ENCODE data around the gene EHMT1. TPM values are rescaled to one million over a fixed set of nuclear protein-coding genes. Genes with fewer than 3 reads are reported as not detected.

EHMT1 gene
- total RNA-seq, 4 donors from 2014 or later = 57.6 to 103 (median 76.8) TPM

DNA sequence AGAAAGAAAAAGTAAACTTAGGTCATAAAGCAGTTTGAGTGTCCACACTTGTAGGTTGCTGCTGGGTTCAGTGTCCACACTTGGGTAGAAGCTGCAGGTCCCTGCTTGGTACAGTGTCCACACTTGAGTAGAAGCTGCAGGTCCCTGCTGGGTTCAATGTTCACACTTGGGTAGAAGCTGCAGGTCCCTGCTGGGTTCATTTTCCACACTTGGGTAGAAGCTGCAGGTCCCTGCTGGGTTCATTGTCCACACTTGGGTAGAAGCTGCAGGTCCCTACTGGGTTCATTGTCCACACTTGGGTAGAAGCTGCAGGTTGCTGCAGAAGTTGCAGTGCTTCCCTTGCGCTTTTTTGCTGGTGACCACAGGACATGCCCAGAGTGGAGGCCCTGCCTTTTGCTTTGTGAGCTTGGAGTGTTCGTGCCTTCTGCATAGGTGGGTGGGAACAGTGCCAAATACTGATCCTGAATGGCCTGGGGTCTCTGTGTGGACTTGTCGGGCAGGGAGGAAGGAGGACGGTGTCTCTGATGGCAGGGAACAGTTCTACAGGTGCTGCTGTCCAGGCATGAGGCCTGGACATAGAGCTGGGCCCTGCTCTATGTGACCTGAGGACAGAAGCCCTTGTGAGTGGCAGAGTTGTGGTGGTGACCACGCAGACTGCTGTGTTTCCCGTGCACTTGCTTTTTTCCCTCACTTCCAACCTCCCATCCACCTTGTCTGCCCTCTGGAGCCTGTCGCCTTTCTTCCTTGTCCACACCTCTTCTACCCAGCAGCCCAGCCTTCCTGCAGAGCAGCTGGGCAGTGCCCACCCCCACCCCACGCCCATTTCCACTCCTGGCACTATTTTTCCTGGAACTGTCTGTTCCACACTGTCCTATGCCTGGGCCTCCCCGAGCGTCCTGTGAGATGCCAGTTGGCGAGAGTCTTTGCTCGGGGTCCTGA, 120.8 kb downstream of the EHMT1 start:
- DNase-seq (ENCODE audit: low spot score) (no peak), ATAC-seq (ENCODE audit: low FRiP score) (no peak)
- TF ChIP-seq CTCF (IDR thresholded peaks at IDR 0.05) = no peak

DNA sequence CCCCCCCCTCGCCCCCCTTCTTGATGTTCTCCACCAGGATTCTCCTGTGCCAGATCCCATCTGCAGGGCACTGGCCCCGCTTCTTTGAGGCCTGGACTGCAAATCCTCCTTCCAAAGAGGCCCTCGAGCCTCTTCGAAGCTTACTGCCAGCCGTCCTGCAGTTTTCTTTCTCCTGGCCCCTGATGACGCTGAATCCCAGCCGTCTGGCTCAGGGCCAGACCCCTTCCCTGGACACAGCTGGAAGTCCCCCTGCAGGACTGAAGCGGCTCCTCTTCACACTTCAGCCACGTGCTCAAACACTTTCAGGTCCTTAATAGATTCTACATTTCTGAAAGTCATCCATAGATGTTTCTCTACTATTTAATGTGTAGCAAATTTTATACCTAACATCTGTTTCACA, 121.5 kb downstream of the EHMT1 start:
- DNase-seq (ENCODE audit: low spot score) (no peak), ATAC-seq (ENCODE audit: low FRiP score) (no peak)
- no peak for TF ChIP-seq CTCF (IDR thresholded peaks at IDR 0.05)

DNA sequence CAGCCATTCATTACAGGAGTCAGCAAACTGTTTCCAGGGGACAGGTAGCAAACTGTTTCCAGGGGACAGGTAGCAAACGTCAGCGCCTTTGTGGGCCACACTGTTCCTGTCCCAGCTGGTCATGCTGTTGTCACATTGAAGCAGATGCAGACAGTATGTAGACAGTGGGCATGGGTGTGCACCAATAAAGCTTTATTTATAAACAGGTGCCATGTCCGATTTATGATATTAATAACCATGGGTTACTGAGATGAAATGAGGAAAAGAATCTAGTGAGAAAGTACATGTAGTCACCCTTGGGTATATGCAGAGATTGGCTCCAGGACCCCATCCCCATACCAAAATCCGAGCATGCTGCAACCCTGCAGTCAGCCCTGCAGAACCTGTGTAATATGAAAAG, 122.5 kb downstream of the EHMT1 start:
- no peak for DNase-seq (ENCODE audit: low spot score)
- no peak for TF ChIP-seq CTCF (IDR thresholded peaks at IDR 0.05)
- no peak for ATAC-seq (ENCODE audit: low FRiP score)

DNA sequence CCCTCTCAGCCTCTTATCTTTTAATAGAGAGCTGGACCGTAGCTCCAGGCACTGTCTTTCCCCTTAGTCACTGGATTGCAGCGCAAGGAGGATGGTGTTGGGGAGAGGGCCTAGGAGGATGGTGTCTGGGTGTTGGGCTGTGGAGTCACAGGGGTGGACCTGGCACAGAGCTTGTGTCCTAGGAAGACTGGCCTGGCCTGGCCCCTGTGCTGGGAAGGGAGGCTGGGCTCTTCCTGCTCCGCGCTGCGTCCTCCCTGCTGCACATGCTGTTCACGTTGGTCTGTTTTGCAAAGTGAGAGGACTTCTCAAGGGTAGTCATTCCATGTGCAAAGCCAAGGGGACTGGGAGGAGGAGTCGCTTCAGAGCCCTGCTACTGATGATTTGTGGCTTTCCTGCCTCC, 123.9 kb downstream of the EHMT1 start:
- ATAC-seq (ENCODE audit: low FRiP score) (no peak), DNase-seq (ENCODE audit: low spot score) (no peak)
- no peak for TF ChIP-seq CTCF (IDR thresholded peaks at IDR 0.05)

GRCh38 chr9:137743695-137744094, 124.9 kb downstream of the EHMT1 start:
- TF ChIP-seq CTCF (IDR thresholded peaks at IDR 0.05) = no peak
- ATAC-seq (ENCODE audit: low FRiP score) = no peak
- DNase-seq (ENCODE audit: low spot score) = no peak

- no peak for DNase-seq (ENCODE audit: low spot score)
- no peak for ATAC-seq (ENCODE audit: low FRiP score)
- TF ChIP-seq CTCF (IDR thresholded peaks at IDR 0.05) = no peak
Observed at GRCh38 chr9:137744632-137745183, 125.9 kb downstream of the EHMT1 start.
